ENCODE results near the gene GRIK4. TPM values are rescaled to one million over a fixed set of nuclear protein-coding genes. Genes with fewer than 3 reads are reported as not detected.

The GRIK4 gene
- total RNA-seq, 1 experiment from 2014 or later, result not detected

- Histone ChIP-seq H3K27me3 (ENCODE audit: low read length) (no peaks in the 10 kb centered on the region), H3K4me3 (ENCODE audit: low read length) (no peak overlapping the region), H3K9ac (ENCODE audit: low read length) (no peak overlapping the region), H3K79me2 (ENCODE audit: low read length) (no peaks in the 10 kb centered on the region), H3K36me3 (ENCODE audit: insufficient read depth, low read length) (no peaks in the 10 kb centered on the region), H2AFZ (ENCODE audit: low read length) (no peak overlapping the region), H3K27ac (ENCODE audit: low read length) (no peak overlapping the region), H4K20me1 (ENCODE audit: insufficient read depth, low read depth, low read length) (no peaks in the 10 kb centered on the region), H3K4me1 (ENCODE audit: low read length) (no peaks in the 10 kb centered on the region), H3K9me3 (ENCODE audit: low read length) (no peaks in the 10 kb centered on the region), H3K9me2 (replicated peaks; ENCODE audit: insufficient read depth, low read length) (no peaks in the 10 kb centered on the region), H3K4me2 (ENCODE audit: low read depth, low read length, poor library complexity, severe bottlenecking) (no peak overlapping the region)
- no peak for DNase-seq
These were observed 463.4 kb downstream of the GRIK4 start for GRCh38 chr11:120974965-120975364.

- Histone ChIP-seq H3K4me3 (ENCODE audit: low read length) (no peak overlapping the region), H3K79me2 (ENCODE audit: low read length) (no peaks in the 10 kb centered on the region), H2AFZ (ENCODE audit: low read length) (no peak overlapping the region), H3K4me1 (ENCODE audit: low read length) (no peaks in the 10 kb centered on the region), H3K27ac (ENCODE audit: low read length) (no peak overlapping the region), H3K4me2 (ENCODE audit: low read depth, low read length, poor library complexity, severe bottlenecking) (no peak overlapping the region), H3K27me3 (ENCODE audit: low read length) (no peaks in the 10 kb centered on the region), H3K36me3 (ENCODE audit: insufficient read depth, low read length) (no peaks in the 10 kb centered on the region), H3K9me3 (ENCODE audit: low read length) (no peaks in the 10 kb centered on the region), H4K20me1 (ENCODE audit: insufficient read depth, low read depth, low read length) (no peaks in the 10 kb centered on the region), H3K9me2 (replicated peaks; ENCODE audit: insufficient read depth, low read length) (no peaks in the 10 kb centered on the region), H3K9ac (ENCODE audit: low read length) (no peak overlapping the region)
- no peak for DNase-seq
These were observed 466.0 kb downstream of the GRIK4 start for GRCh38 chr11:120977266-120978137.

- Histone ChIP-seq H3K27me3 (ENCODE audit: low read length) (no peaks in the 10 kb centered on the region), H3K4me2 (ENCODE audit: low read depth, low read length, poor library complexity, severe bottlenecking) (no peak overlapping the region), H3K27ac (ENCODE audit: low read length) (no peak overlapping the region), H2AFZ (ENCODE audit: low read length) (no peak overlapping the region), H3K9me2 (replicated peaks; ENCODE audit: insufficient read depth, low read length) (no peaks in the 10 kb centered on the region), H3K36me3 (ENCODE audit: insufficient read depth, low read length) (no peaks in the 10 kb centered on the region), H4K20me1 (ENCODE audit: insufficient read depth, low read depth, low read length) (no peaks in the 10 kb centered on the region), H3K9ac (ENCODE audit: low read length) (no peak overlapping the region), H3K4me1 (ENCODE audit: low read length) (no peaks in the 10 kb centered on the region), H3K79me2 (ENCODE audit: low read length) (no peaks in the 10 kb centered on the region), H3K4me3 (ENCODE audit: low read length) (no peak overlapping the region), H3K9me3 (ENCODE audit: low read length) (no peaks in the 10 kb centered on the region)
- no peak for DNase-seq
These were observed 467.2 kb downstream of the GRIK4 start for GRCh38 chr11:120978701-120979100.

GRCh38 chr11:120985718-120986569 is 474.4 kb downstream of the GRIK4 start:
- no peak overlapping the region for H3K9ac ChIP-seq (ENCODE audit: low read length)
- H3K4me1 ChIP-seq (ENCODE audit: low read length), result no peaks in the 10 kb centered on the region
- no peaks in the 10 kb centered on the region for H3K9me2 ChIP-seq (replicated peaks; ENCODE audit: insufficient read depth, low read length)
- no peak for DNase-seq
- H3K27ac ChIP-seq (ENCODE audit: low read length), result no peak overlapping the region
- H3K4me3 ChIP-seq (ENCODE audit: low read length), result no peak overlapping the region
- H3K27me3 ChIP-seq (ENCODE audit: low read length), result no peaks in the 10 kb centered on the region
- no peaks in the 10 kb centered on the region for H4K20me1 ChIP-seq (ENCODE audit: insufficient read depth, low read depth, low read length)
- no peaks in the 10 kb centered on the region for H3K79me2 ChIP-seq (ENCODE audit: low read length)
- no peaks in the 10 kb centered on the region for H3K36me3 ChIP-seq (ENCODE audit: insufficient read depth, low read length)
- H3K4me2 ChIP-seq (ENCODE audit: low read depth, low read length, poor library complexity, severe bottlenecking), result no peak overlapping the region
- H3K9me3 ChIP-seq (ENCODE audit: low read length), result no peaks in the 10 kb centered on the region
- H2AFZ ChIP-seq (ENCODE audit: low read length), result no peak overlapping the region

- Histone ChIP-seq H3K36me3 (ENCODE audit: insufficient read depth, low read length) (no peaks in the 10 kb centered on the region), H3K4me1 (ENCODE audit: low read length) (no peaks in the 10 kb centered on the region), H3K9me3 (ENCODE audit: low read length) (no peaks in the 10 kb centered on the region), H2AFZ (ENCODE audit: low read length) (no peak overlapping the region), H3K9me2 (replicated peaks; ENCODE audit: insufficient read depth, low read length) (no peaks in the 10 kb centered on the region), H3K9ac (ENCODE audit: low read length) (no peak overlapping the region), H3K27me3 (ENCODE audit: low read length) (no peaks in the 10 kb centered on the region), H3K4me3 (ENCODE audit: low read length) (no peak overlapping the region), H3K4me2 (ENCODE audit: low read depth, low read length, poor library complexity, severe bottlenecking) (no peak overlapping the region), H4K20me1 (ENCODE audit: insufficient read depth, low read depth, low read length) (no peaks in the 10 kb centered on the region), H3K27ac (ENCODE audit: low read length) (no peak overlapping the region), H3K79me2 (ENCODE audit: low read length) (no peaks in the 10 kb centered on the region)
- no peak for DNase-seq
These were observed 477.1 kb downstream of the GRIK4 start for GRCh38 chr11:120988603-120989002.

GRCh38 chr11:120991830-120992686 is 480.5 kb downstream of the GRIK4 start:
- no peak overlapping the region for H3K4me2 ChIP-seq (ENCODE audit: low read depth, low read length, poor library complexity, severe bottlenecking)
- H3K9me3 ChIP-seq (ENCODE audit: low read length), result no peaks in the 10 kb centered on the region
- no peak overlapping the region for H3K27ac ChIP-seq (ENCODE audit: low read length)
- H4K20me1 ChIP-seq (ENCODE audit: insufficient read depth, low read depth, low read length), result no peaks in the 10 kb centered on the region
- H3K9ac ChIP-seq (ENCODE audit: low read length), result no peak overlapping the region
- H3K4me1 ChIP-seq (ENCODE audit: low read length), result no peaks in the 10 kb centered on the region
- H3K9me2 ChIP-seq (replicated peaks; ENCODE audit: insufficient read depth, low read length), result no peaks in the 10 kb centered on the region
- no peaks in the 10 kb centered on the region for H3K79me2 ChIP-seq (ENCODE audit: low read length)
- no peak overlapping the region for H3K4me3 ChIP-seq (ENCODE audit: low read length)
- no peak overlapping the region for H2AFZ ChIP-seq (ENCODE audit: low read length)
- DNase-seq, result no peak
- H3K36me3 ChIP-seq (ENCODE audit: insufficient read depth, low read length), result no peaks in the 10 kb centered on the region
- no peaks in the 10 kb centered on the region for H3K27me3 ChIP-seq (ENCODE audit: low read length)

- Histone ChIP-seq H4K20me1 (ENCODE audit: insufficient read depth, low read depth, low read length) (no peaks in the 10 kb centered on the region), H3K9me3 (ENCODE audit: low read length) (no peaks in the 10 kb centered on the region), H3K9me2 (replicated peaks; ENCODE audit: insufficient read depth, low read length) (no peaks in the 10 kb centered on the region), H3K4me2 (ENCODE audit: low read depth, low read length, poor library complexity, severe bottlenecking) (no peak overlapping the region), H3K27me3 (ENCODE audit: low read length) (no peaks in the 10 kb centered on the region), H3K27ac (ENCODE audit: low read length) (no peak overlapping the region), H3K79me2 (ENCODE audit: low read length) (no peaks in the 10 kb centered on the region), H3K9ac (ENCODE audit: low read length) (no peak overlapping the region), H3K4me1 (ENCODE audit: low read length) (no peaks in the 10 kb centered on the region), H3K36me3 (ENCODE audit: insufficient read depth, low read length) (no peaks in the 10 kb centered on the region), H3K4me3 (ENCODE audit: low read length) (no peak overlapping the region), H2AFZ (ENCODE audit: low read length) (no peak overlapping the region)
- DNase-seq, result no peak
These were observed 482.7 kb downstream of the GRIK4 start for GRCh38 chr11:120994091-120994859.

All from Karpas-422 (cell line).